ENCODE data around the gene LHPP.

Gene LHPP

DNA sequence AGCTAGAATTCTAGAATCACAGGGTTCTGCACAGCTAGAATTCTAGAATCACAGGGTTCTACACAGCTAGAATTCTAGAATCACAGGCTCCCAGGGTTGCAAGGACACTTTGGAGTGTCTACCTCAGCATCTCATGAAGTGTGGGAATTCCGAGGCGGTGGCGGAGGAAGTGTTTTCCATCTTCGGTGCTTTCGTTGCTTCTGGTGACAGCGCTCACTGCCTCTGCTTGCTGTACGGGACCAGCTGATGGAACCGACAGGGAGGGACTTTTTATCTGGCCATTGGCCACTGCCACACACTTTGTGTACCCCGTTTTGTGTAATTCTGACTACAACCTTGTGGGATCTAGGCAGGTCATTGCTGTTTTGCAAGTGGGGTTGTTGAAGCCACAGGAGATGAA lies 29.5 kb downstream of the LHPP start:
- Mint-ChIP-seq H3K9me3 (no peaks in the 10 kb centered on the region), H3K27ac (no peak overlapping the region), H3K4me3 (no peak overlapping the region), H3K36me3 (ENCODE audit: low read depth) (peaks cover 19% of the 10 kb centered on the region), H3K4me1 (ENCODE audit: low read depth) (peaks cover 22% of the 10 kb centered on the region), H3K27me3 (no peaks in the 10 kb centered on the region)
- intact Hi-C loops (cut with micrococcal nuclease): no loop called here

DNA sequence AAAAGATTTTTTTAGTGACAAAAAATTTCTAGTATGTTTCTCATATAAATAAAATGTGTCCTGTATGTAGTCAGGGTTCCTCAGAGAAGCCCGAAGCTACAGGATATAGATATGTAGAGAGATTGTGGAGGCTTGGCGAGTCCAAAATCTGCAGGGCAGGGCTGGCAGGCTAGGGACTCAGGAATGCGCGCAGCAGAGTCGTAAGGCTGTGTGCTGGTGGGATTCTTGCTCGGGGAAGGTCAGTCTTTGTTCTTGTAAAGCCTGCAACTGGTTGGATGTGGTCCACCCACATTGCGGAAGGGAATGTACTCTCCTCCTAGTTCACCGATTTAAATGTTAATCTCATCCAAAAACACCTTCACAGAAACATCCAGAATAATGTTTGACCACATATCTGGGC lies 30.6 kb downstream of the LHPP start:
- no peaks in the 10 kb centered on the region for H3K9me3 Mint-ChIP-seq
- peaks cover 26% of the 10 kb centered on the region for H3K36me3 Mint-ChIP-seq (ENCODE audit: low read depth)
- no peak overlapping the region for H3K27ac Mint-ChIP-seq
- peaks cover 22% of the 10 kb centered on the region for H3K4me1 Mint-ChIP-seq (ENCODE audit: low read depth)
- intact Hi-C loops (cut with micrococcal nuclease): no loop called here
- no peaks in the 10 kb centered on the region for H3K27me3 Mint-ChIP-seq
- H3K4me3 Mint-ChIP-seq: no peak overlapping the region

DNA sequence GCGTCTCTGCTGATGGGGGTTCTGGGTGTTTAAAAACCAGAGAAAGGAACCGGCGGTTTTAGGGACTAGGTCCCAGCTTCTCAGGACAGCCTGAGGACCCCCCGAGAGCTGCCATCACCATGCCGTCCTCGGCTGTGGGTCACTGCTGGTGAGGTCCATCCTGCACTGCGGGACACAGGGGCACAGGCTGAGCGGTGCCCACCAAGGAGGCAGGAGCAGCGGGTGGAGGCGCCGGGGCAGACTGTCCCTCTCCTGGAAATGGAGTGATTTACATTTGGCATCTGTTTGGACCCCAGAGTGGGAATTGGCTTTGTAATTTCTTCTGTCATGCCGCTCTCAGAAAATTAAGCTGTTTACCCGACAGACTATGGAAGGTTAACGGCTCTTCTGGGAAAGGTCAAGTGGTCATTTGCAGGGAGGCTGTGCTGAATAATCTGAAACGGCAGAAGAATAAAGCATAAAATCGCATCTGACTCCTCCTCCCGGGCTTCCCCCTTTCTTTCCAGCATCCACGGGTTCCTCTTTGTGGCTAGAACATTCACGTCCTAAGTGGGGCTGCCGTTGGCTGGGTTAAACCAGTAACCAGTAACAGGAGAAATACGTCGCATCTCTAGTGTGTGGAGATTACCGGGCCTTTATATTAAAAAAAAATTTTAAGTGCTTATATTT lies 31.7 kb downstream of the LHPP start:
- Mint-ChIP-seq H3K4me3 (peak overlapping the region; percentile 55), H3K36me3 (ENCODE audit: low read depth) (peaks cover 23% of the 10 kb centered on the region), H3K9me3 (no peaks in the 10 kb centered on the region), H3K4me1 (ENCODE audit: low read depth) (peaks cover 22% of the 10 kb centered on the region), H3K27me3 (no peaks in the 10 kb centered on the region), H3K27ac (peak overlapping the region; percentile 73)
- intact Hi-C loops (cut with micrococcal nuclease): no loop called here

DNA sequence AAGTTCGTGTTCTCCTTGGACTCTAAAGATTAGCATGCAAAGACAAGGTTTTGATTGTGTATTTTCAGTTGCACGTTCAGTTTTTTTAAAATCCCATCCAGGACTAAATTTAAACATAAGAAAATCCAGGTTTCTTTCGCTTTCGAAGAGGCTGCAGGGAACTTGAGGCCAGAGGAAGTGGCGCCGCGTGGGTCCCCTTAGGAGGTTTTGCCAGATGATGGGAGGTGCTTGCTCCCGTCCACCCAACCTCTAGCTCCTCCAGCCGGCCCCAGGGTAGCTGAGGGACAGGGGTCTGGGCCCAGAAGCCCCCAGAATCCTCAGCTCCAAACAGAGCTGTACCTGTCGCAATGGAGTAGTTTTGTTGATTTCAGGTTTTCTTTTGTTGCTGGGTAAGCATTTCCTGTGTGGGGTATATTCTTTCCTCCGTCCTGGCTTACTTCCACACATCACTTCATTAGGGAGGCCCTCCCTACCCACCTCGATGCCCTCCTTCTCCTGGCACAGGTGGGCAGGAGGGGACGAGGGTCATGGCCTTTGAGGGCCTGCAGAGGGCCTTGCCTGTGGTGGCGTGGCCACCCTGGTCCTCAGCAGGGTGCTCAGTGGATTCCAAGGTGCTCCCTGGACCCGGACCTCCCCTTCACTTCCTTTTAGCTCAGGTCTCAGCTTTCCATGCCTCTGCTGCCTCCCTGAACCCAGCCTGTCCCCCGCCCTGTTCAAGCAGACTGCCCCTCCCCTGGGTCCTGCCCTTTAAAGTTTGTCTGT lies 32.6 kb downstream of the LHPP start:
- intact Hi-C loops (cut with micrococcal nuclease): no loop called here
- Mint-ChIP-seq H3K27me3 (no peaks in the 10 kb centered on the region), H3K4me1 (ENCODE audit: low read depth) (peaks cover 22% of the 10 kb centered on the region)

DNA sequence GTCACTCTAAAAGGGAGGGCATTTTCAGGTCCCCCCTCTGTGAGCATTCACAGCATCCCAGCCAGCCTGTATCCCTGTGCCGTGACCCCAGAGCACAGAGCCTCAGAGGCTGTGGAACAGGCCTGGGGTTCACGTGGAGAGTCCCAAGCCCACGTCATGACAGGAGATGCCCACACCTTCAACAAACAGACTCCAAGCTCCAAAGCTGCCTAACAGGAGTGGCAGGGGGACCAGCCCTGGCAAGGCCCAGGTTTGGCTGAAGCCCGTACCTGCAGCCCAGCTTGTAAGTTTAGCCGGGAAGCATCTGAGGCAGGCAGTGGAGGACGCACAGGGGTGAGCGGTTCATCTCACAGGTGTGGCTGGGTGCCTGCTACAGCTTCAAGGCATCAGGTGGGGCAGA lies 33.5 kb downstream of the LHPP start:
- no peaks in the 10 kb centered on the region for H3K9me3 Mint-ChIP-seq
- no peak overlapping the region for H3K4me3 Mint-ChIP-seq
- peaks cover 22% of the 10 kb centered on the region for H3K4me1 Mint-ChIP-seq (ENCODE audit: low read depth)
- H3K27me3 Mint-ChIP-seq: no peaks in the 10 kb centered on the region
- intact Hi-C loops (cut with micrococcal nuclease): no loop called here
- H3K27ac Mint-ChIP-seq: no peak overlapping the region
- H3K36me3 Mint-ChIP-seq (ENCODE audit: low read depth): peaks cover 29% of the 10 kb centered on the region

More for the DNA sequence above, 32.6 kb downstream of the LHPP start:
- Mint-ChIP-seq H3K4me3 (peak overlapping the region; percentile 55), H3K9me3 (no peaks in the 10 kb centered on the region), H3K27ac (peak overlapping the region; percentile 73), H3K36me3 (ENCODE audit: low read depth) (peaks cover 19% of the 10 kb centered on the region)

DNA sequence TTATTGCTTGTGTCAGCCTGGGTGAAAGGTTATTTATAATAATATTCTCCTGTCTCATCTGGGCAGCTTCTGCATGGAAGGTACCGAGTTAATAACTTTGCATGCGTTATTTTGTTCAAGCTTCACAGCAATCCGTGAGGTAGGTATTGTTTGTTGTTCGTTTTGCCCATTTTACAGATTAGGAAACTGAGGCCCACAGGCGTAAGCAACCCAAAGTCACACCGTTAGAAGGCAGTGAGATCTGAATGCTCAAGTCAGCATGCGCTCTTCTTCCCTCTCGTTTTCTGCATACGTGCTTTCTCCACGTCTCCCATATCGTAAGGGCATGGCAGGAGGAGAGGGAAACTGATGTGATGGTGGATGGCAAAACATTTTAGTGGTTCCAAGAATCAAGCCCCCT lies 34.1 kb downstream of the LHPP start:
- no peak overlapping the region for H3K27ac Mint-ChIP-seq

DNA sequence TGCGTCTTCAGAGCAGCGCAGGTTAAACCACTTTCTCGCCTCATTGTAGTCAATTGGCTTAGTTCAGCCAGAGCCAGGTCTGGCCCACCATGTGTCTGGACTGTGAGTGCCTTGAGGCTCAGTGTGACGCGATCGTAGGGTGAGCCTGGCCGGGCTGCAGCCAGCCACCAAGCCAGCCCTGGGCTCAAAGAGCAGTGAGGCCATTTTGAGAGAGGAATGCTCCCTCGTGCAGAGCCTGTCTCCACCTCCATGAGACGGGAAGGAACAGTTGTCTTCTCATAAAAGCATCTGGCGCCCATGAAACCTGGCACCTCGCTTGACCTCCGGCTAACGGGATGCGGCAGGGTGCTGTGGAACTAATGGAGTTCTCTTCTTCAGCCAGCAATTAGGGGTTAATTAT lies 34.5 kb downstream of the LHPP start:
- H3K27me3 Mint-ChIP-seq: no peaks in the 10 kb centered on the region
- peaks cover 37% of the 10 kb centered on the region for H3K36me3 Mint-ChIP-seq (ENCODE audit: low read depth)
- peaks cover 22% of the 10 kb centered on the region for H3K4me1 Mint-ChIP-seq (ENCODE audit: low read depth)
- H3K4me3 Mint-ChIP-seq: no peak overlapping the region
- intact Hi-C loops (cut with micrococcal nuclease): no loop called here
- H3K9me3 Mint-ChIP-seq: peaks cover 6% of the 10 kb centered on the region
- no peak overlapping the region for H3K27ac Mint-ChIP-seq

More for the DNA sequence above, 34.1 kb downstream of the LHPP start:
- intact Hi-C loops (cut with micrococcal nuclease): no loop called here
- Mint-ChIP-seq H3K9me3 (peaks cover 2% of the 10 kb centered on the region), H3K36me3 (ENCODE audit: low read depth) (peaks cover 33% of the 10 kb centered on the region), H3K27me3 (no peaks in the 10 kb centered on the region), H3K4me3 (no peak overlapping the region), H3K4me1 (ENCODE audit: low read depth) (peaks cover 22% of the 10 kb centered on the region)

DNA sequence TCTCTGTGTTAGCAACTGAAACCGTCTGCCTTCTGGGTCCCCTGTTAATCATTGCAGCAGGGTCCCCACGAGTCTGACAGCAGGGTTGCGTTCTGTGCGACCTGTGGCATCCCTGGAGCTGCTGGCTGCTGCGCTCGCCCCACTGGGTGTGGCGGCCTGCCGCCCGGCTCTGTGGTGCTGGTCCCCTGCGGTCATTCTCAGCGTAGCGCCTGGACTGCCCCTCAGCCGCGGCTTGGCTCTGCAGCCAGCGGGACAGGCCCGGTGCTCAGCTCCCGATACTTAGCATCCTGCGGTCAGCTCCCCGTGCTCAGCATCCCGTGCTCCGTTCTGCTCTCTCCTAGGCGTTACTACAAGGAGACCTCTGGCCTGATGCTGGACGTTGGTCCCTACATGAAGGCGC lies 35.0 kb downstream of the LHPP start:
- Mint-ChIP-seq H3K27ac (no peak overlapping the region), H3K27me3 (no peaks in the 10 kb centered on the region), H3K4me1 (ENCODE audit: low read depth) (peaks cover 22% of the 10 kb centered on the region), H3K4me3 (no peak overlapping the region), H3K9me3 (peaks cover 7% of the 10 kb centered on the region), H3K36me3 (ENCODE audit: low read depth) (peaks cover 38% of the 10 kb centered on the region)
- intact Hi-C loops (cut with micrococcal nuclease): no loop called here

DNA sequence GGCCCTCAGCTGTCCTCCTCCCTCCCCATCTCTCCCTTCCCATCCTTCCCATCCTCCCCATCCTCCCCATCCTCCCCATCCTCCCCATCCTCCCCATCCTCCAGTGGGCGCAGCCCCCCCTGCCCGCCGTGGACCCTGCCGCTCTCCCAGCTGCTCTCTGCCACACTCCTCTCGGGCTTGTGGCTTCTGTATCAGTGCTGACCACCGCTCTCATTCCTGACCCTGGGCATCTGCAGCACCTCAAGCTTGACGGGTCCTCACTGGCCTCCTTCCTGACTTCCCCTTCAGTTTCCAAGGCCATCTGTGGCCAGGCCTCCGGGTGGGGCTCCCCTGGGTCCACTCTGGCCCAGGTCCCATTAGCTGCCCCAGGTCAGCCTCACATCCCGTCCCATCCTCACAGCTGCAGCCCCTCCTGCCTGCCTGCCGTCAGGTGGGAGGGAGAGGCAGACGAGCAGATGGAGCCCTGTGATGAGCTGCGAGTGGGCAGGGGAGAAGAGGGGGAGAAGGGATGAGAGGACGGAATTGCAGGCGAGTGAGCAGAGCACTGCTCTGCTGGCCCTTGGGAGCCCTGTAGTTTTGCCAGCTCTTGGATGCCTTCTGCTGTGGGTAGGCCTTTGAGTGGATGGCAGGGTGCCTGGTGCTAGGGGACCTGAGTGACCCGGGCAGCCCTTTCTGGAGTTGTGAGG lies 35.7 kb downstream of the LHPP start:
- intact Hi-C loops (cut with micrococcal nuclease): no loop called here

DNA sequence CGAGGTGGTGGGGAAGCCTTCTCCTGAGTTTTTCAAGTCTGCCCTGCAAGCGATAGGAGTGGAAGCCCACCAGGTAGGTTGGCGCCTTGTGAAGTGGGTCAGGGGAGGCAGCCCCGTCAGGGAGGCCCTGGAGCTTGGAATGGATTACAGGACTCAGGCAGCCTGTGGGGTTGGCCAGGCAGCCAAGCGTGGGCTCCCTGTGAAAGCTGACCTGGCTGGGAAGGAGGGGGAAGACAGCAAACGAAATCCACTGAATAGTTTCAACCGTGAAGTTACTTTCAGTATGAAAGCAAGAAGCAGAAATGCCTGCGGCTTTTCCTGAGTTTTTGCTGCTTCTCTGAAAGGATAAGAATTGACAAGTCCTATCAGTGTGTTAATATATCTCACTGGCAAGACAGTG lies 36.4 kb downstream of the LHPP start:
- Mint-ChIP-seq H3K4me1 (ENCODE audit: low read depth) (peaks cover 18% of the 10 kb centered on the region), H3K4me3 (no peak overlapping the region), H3K27me3 (no peaks in the 10 kb centered on the region), H3K27ac (no peak overlapping the region), H3K9me3 (peaks cover 7% of the 10 kb centered on the region), H3K36me3 (ENCODE audit: low read depth) (peaks cover 38% of the 10 kb centered on the region)
- intact Hi-C loops (cut with micrococcal nuclease): no loop called here

More for the DNA sequence above, 35.7 kb downstream of the LHPP start:
- no peak overlapping the region for H3K27ac Mint-ChIP-seq
- H3K4me3 Mint-ChIP-seq: no peak overlapping the region
- peaks cover 22% of the 10 kb centered on the region for H3K4me1 Mint-ChIP-seq (ENCODE audit: low read depth)
- H3K27me3 Mint-ChIP-seq: no peaks in the 10 kb centered on the region
- H3K9me3 Mint-ChIP-seq: peaks cover 7% of the 10 kb centered on the region
- peaks cover 38% of the 10 kb centered on the region for H3K36me3 Mint-ChIP-seq (ENCODE audit: low read depth)

DNA sequence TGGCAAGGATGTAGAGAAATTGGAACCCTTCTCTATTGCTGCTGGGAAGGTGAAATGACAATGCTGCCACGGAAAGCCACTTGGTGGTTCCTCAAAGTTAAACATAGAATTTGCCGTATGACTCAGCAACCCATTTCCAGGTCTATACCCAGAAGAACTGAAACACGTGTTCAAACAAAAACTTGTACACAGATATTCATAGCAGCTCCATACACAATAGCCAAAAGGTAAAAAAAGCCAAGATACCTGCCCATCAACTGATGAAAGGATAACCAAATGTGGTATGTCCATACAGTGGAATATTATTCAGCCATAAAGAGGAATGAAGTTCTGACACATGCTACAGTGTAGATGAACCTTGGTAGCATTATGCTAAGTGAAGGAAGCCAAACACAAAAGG lies 39.1 kb downstream of the LHPP start:
- Mint-ChIP-seq H3K36me3 (ENCODE audit: low read depth) (peaks cover 38% of the 10 kb centered on the region), H3K4me3 (no peak overlapping the region)

DNA sequence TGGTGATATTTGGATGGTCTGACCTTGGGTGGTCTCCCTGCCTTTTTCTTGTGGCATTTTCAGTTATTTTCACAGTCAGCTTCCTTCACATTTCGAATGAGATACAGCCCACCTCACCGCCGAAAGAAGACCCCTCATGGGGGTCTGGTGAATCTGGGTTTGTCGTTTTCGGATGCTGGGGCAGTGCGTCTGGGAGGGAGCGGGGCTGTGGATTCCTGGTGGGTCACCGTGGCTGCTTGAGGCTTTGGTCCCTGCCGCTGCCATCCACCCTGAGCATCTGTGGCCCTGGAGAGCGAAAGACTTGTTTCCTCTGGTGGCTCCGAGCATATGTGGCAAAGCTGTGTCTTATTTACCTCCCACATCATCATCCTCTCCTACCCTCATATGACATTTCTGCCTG lies 43.1 kb downstream of the LHPP start:
- no peak overlapping the region for H3K4me3 Mint-ChIP-seq
- H3K27me3 Mint-ChIP-seq: no peaks in the 10 kb centered on the region
- H3K27ac Mint-ChIP-seq: no peak overlapping the region
- H3K4me1 Mint-ChIP-seq (ENCODE audit: low read depth): no peaks in the 10 kb centered on the region
- peaks cover 7% of the 10 kb centered on the region for H3K9me3 Mint-ChIP-seq
- H3K36me3 Mint-ChIP-seq (ENCODE audit: low read depth): peaks cover 14% of the 10 kb centered on the region
- intact Hi-C loops (cut with micrococcal nuclease): no loop called here

More for the DNA sequence above, 39.1 kb downstream of the LHPP start:
- intact Hi-C loops (cut with micrococcal nuclease): no loop called here
- Mint-ChIP-seq H3K4me1 (ENCODE audit: low read depth) (no peaks in the 10 kb centered on the region), H3K27me3 (no peaks in the 10 kb centered on the region), H3K27ac (no peak overlapping the region), H3K9me3 (peaks cover 7% of the 10 kb centered on the region)

DNA sequence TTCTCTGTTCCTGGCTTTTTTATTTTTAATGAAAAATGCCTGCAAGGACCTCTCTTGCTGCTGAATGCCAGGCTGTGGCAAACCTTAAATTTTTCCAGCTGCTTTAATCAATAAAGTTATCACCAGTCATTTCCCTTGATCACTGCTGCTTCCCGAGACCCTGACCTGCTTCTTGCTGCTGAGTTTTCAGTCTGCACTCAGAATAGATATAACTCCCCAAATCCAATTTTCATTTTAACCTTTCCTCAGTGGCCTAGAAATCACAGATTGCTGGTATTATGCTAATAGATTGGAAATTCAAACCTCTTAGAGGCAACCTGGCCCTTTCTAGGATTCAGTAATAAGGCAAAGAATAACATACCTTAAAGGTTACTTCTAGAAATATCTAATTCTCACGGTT lies 43.7 kb downstream of the LHPP start:
- Mint-ChIP-seq H3K4me1 (ENCODE audit: low read depth) (no peaks in the 10 kb centered on the region), H3K27ac (no peak overlapping the region), H3K9me3 (peaks cover 7% of the 10 kb centered on the region), H3K27me3 (no peaks in the 10 kb centered on the region), H3K36me3 (ENCODE audit: low read depth) (peaks cover 14% of the 10 kb centered on the region), H3K4me3 (no peak overlapping the region)
- intact Hi-C loops (cut with micrococcal nuclease): no loop called here

DNA sequence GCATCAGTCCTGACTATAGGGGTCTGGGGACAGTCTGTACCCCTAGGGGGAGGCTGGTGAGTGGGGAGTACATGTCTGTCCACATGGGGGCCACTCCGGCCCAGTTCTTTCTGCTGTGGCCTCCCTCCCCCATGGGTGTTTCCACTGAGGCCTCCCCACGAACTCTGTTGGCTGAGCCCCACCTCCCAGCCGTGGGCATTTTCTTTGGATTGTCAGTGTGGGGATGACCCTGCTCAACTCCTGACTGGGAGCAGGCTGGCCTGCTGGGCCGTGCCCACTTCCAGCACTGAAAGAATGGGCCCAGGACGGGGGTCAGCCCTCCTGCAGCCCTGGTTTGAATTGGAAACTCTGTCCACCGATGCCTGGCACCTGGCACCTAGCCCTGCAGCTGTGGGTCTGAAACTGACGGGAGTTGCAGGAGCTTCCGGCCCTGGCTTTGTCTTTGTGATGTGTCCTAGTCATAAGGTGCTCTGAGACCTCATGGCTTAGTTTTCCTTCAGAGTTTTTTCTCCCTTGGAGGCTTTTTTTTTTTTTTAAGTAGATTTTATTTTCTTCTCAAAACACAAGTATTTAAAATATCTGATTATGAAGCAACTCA lies 46.5 kb downstream of the LHPP start:
- intact Hi-C loops (cut with micrococcal nuclease): no loop called here
- Mint-ChIP-seq H3K36me3 (ENCODE audit: low read depth) (peaks cover 9% of the 10 kb centered on the region), H3K4me1 (ENCODE audit: low read depth) (no peaks in the 10 kb centered on the region), H3K27ac (no peak overlapping the region), H3K9me3 (no peaks in the 10 kb centered on the region), H3K27me3 (no peaks in the 10 kb centered on the region), H3K4me3 (no peak overlapping the region)

Data from dendritic cell treated with granulocyte-macrophage colony-stimulating factor and Interleukin-4, amounts not matched to agents 40 ng/mL and 50 ng/mL, for 4 days (primary cell).